Activated naive CD4-positive, alpha-beta T cell treated with anti-CD3 and anti-CD28 coated beads, Interleukin-2, amount 50 U/mL, for 72 hours (primary cell): ENCODE data around the gene SSR1. TPM values are rescaled to one million over a fixed set of nuclear protein-coding genes. Genes with fewer than 3 reads are reported as not detected.

Experiments used
- ATAC-seq, 2 donors: fragments of 150-1000 bp; cut with Tn5 transposase; 2 replicates each; pipeline ENCODE4 v1.10.0; 2021; ENCODE audit warnings: mild to moderate bottlenecking in 2 of 2, moderate library complexity in 2 of 2
- DNase-seq, 2 donors: peaks; one replicate each; pipeline ENCODE4 v3.0.0; 2021 to 2022; ENCODE audit warnings: low spot score in 2 of 2
- H3K27ac Mint-ChIP-seq, 2 donors: one replicate each; pipeline ENCODE4 v1.8.0; 2022; ENCODE audit warnings: mild to moderate bottlenecking in 2 of 2, mixed read lengths in 2 of 2
- H3K36me3 Mint-ChIP-seq, 2 donors: one replicate each; pipeline ENCODE4 v1.8.0; 2022; ENCODE audit warnings: mixed read lengths in 2 of 2
- H3K9me3 Mint-ChIP-seq, 2 donors: one replicate each; pipeline ENCODE4 v1.8.0; 2022; ENCODE audit warnings: mixed read lengths in 2 of 2
- total RNA-seq, 2 donors: library from RNA; stranded (reverse); gene quantifications; one replicate each; pipeline ENCODE4 v1.2.3, GENCODE V29; 2022

SSR1 gene
- total RNA-seq, 2 donors from 2014 or later: 103 to 122 TPM

DNA sequence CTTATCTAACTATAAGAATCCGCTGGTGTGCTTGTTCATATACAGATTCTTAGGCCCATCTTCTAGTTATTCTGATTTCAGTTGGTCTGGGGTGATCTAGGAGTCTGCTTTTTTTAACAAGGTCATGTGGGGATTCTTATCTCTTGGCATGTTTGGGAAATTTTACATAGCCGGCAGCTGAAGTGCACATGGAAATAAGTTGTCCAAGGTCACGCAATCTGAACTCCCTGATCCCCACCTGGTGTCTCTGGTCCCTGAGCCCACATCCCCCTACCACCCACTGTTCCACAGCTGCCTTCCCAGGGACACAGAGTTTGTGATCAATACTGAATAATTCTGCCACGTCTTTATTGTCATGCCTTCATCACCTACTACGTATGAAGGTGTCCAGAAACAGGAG, 90.8 kb downstream of the SSR1 start:
- H3K36me3 Mint-ChIP-seq: peaks cover 5 to 9% of the 10 kb centered on the region in 2 donors
- H3K9me3 Mint-ChIP-seq: no peaks in the 10 kb centered on the region
- no peak overlapping the region for H3K27ac Mint-ChIP-seq

DNA sequence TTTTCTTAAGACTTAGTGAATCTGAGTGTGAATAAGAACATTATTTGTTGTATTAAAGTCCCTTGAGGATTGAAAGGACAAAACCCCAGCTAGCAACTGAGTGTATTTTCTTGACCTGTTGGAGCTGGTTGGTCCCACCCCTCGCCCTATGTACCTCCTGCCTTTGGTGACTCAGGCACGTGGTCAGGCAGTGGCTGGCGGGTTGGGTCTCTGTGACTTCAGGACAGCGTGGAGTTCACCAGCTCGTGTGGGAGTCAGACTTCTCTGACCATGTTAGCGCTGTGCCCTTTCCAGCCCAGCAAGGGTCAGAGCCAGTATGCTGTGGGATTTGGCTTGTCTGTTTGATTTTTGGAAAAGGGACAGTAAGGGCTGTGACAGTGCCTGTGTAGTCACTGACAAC, 93.7 kb downstream of the SSR1 start:
- no peaks in the 10 kb centered on the region for H3K9me3 Mint-ChIP-seq
- H3K36me3 Mint-ChIP-seq: no peaks in the 10 kb centered on the region

More for the DNA sequence above, 90.8 kb downstream of the SSR1 start:
- DNase-seq (no peak), ATAC-seq (no peak)

DNA sequence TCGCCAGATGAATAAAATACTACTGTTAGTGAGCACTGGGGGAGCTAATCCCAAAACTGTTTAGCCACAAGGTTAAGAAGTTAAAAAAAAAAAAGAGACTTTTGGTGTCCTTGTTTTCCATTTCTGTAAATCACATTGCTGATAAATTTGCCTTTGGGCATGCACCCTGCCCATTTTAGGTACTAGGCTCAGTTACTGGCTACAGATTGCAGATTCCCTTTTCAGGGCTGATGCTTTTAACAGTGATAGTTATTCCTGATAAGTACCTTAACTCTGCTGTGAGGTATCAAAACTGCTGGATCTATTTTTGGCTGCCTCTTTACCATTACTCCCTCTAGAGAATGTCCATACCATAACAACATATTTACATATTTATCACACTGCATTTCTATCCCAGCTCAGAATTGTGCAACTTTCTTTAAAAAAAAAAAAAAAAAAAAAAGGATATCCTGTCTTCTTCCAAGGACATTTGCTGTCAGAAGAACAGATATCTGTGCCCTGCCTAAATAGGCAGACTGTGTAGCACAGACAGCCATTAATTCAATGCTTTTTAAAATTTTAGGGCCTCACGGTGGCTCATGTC, 94.5 kb downstream of the SSR1 start:
- DNase-seq (no peak), ATAC-seq (no peak)
- Mint-ChIP-seq H3K36me3 (no peaks in the 10 kb centered on the region), H3K27ac (no peak overlapping the region), H3K9me3 (no peaks in the 10 kb centered on the region)

More for the DNA sequence above, 93.7 kb downstream of the SSR1 start:
- no peak overlapping the region for H3K27ac Mint-ChIP-seq
- peak; percentile 63 to 95 for ATAC-seq
- DNase-seq: no peak

Other genes starting within 250 kb of the SSR1 start
- gene RREB1, start 205.2 kb downstream of the SSR1 start, total RNA-seq: 10 to 100 TPM; 15.0 to 22.4 TPM
- under 1 TPM in 1 of 2 donors, not detected in 1; 0.30 TPM for gene CAGE1, start 76.5 kb upstream of the SSR1 start, total RNA-seq
- 10 to 100 TPM; 35.8 to 36.5 TPM for gene RIOK1, start 76.6 kb upstream of the SSR1 start, total RNA-seq
- under 1 TPM in 1 of 2 donors, not detected in 1; 0.14 TPM for gene DSP, start 228.5 kb upstream of the SSR1 start, total RNA-seq